SJSA1 (cell line): ENCODE data around the gene RAB6D. TPM values are rescaled to one million over a fixed set of nuclear protein-coding genes. Genes with fewer than 3 reads are reported as not detected.
"Not testable (repeated sequence)": the region's sequence is repeated elsewhere in the genome, so short reads cannot be mapped to it uniquely, and the experiment has no call there.

ENCODE experiments used
- DNase-seq, 2 experiments: peaks; one replicate each; pipeline ENCODE4 v3.0.0-alpha.2; 2015 to 2020; ENCODE audit warnings: low spot score in 2 of 2, low read depth in 1 of 2
- H3K27ac ChIP-seq: fragments of 250-450 bp; sonication (Bioruptor Pico); 2 replicates; pipeline ENCODE4 v1.5.1; 2020; ENCODE audit warnings: mild to moderate bottlenecking, moderate library complexity
- H3K27me3 ChIP-seq: fragments of 250-450 bp; sonication (Bioruptor Pico); replicated peaks from 2 replicates; pipeline ENCODE4 v1.5.1; 2020; ENCODE audit warnings: mild to moderate bottlenecking, moderate library complexity
- H3K36me3 ChIP-seq: fragments of 250-450 bp; sonication (Bioruptor Pico); 2 replicates; pipeline ENCODE4 v1.5.1; 2020; ENCODE audit warnings: mild to moderate bottlenecking
- H3K4me1 ChIP-seq: fragments of 250-450 bp; sonication (Bioruptor Pico); replicated peaks from 2 replicates; pipeline ENCODE4 v1.6.1; 2021; ENCODE audit warnings: mild to moderate bottlenecking
- H3K4me3 ChIP-seq: fragments of 250-450 bp; sonication (Bioruptor Pico); 2 replicates; pipeline ENCODE4 v1.5.1; 2020; ENCODE audit warnings: mild to moderate bottlenecking
- H3K9me3 ChIP-seq: fragments of 250-450 bp; sonication (Bioruptor Pico); replicated peaks from 2 replicates; pipeline ENCODE4 v1.5.1; 2020; ENCODE audit warnings: mild to moderate bottlenecking
- total RNA-seq: library from RNA; depleted of rRNA; stranded (reverse); fragments of >200 nt; shearing (Covaris generic); gene quantifications from 2 replicates; pipeline ENCODE4 v1.2.3, GENCODE V29; 2014; rRNA removed

RAB6D gene
- total RNA-seq, 1 experiment from 2014 or later: 0.03 TPM

GRCh38 chr2:131347035-131347434, 16.9 kb downstream of the RAB6D start:
- H3K4me3 ChIP-seq, H3K36me3 ChIP-seq, DNase-seq, H3K27me3 ChIP-seq, H3K9me3 ChIP-seq, H3K27ac ChIP-seq, H3K4me1 ChIP-seq: not testable (repeated sequence)

- H3K27ac ChIP-seq, H3K9me3 ChIP-seq, H3K4me3 ChIP-seq, H3K4me1 ChIP-seq, DNase-seq, H3K36me3 ChIP-seq, H3K27me3 ChIP-seq: not testable (repeated sequence)
Measured at GRCh38 chr2:131339307-131339706, 24.7 kb downstream of the RAB6D start.

GRCh38 chr2:131335319-131335718, 28.6 kb downstream of the RAB6D start:
- H3K4me3 ChIP-seq, DNase-seq, H3K9me3 ChIP-seq, H3K4me1 ChIP-seq, H3K27ac ChIP-seq, H3K36me3 ChIP-seq, H3K27me3 ChIP-seq: not testable (repeated sequence)

GRCh38 chr2:131332709-131333108, 31.3 kb downstream of the RAB6D start:
- H3K27me3 ChIP-seq, H3K4me3 ChIP-seq, H3K4me1 ChIP-seq, DNase-seq, H3K27ac ChIP-seq, H3K36me3 ChIP-seq, H3K9me3 ChIP-seq: not testable (repeated sequence)

GRCh38 chr2:131331000-131331399, 33.0 kb downstream of the RAB6D start:
- H3K36me3 ChIP-seq, H3K9me3 ChIP-seq, H3K27me3 ChIP-seq, H3K27ac ChIP-seq, H3K4me1 ChIP-seq, DNase-seq, H3K4me3 ChIP-seq: not testable (repeated sequence)

- Histone ChIP-seq H3K4me3 (no peak overlapping the region), H3K36me3 (no peaks in the 10 kb centered on the region), H3K27ac (no peak overlapping the region), H3K9me3 (no peaks in the 10 kb centered on the region), H3K27me3 (no peaks in the 10 kb centered on the region), H3K4me1 (no peaks in the 10 kb centered on the region)
- no peak for DNase-seq
Measured at GRCh38 chr2:131322209-131322608, 41.8 kb downstream of the RAB6D start.

GRCh38 chr2:131321344-131321743, 42.6 kb downstream of the RAB6D start:
- H3K27me3 ChIP-seq, H3K4me1 ChIP-seq, DNase-seq, H3K4me3 ChIP-seq, H3K9me3 ChIP-seq, H3K27ac ChIP-seq, H3K36me3 ChIP-seq: not testable (repeated sequence)

- not testable (repeated sequence) for H3K36me3 ChIP-seq, H3K4me3 ChIP-seq, H3K4me1 ChIP-seq, H3K27me3 ChIP-seq, DNase-seq, H3K9me3 ChIP-seq, H3K27ac ChIP-seq
Measured at GRCh38 chr2:131311001-131311400, 53.0 kb downstream of the RAB6D start.

Other genes with a start within 250 kb of the RAB6D start
- 0.05 TPM in 1 of 2 replicates, not detected in the other for gene POTEE, start 154.6 kb downstream of the RAB6D start, total RNA-seq
- gene TUBA3D, start 112.0 kb upstream of the RAB6D start, total RNA-seq: not detected in 2 replicates
- 52.5 and 148 TPM in 2 replicates for gene MZT2A, start 128.2 kb upstream of the RAB6D start, total RNA-seq
- 0.63 and 4.3 TPM in 2 replicates for gene CCDC74A, start 163.7 kb upstream of the RAB6D start, total RNA-seq